ENCODE measurements around the gene UBE2K.
"Not testable (repeated sequence)": the region's sequence is repeated elsewhere in the genome, so short reads cannot be mapped to it uniquely, and the experiment has no call there.

The UBE2K gene

DNA sequence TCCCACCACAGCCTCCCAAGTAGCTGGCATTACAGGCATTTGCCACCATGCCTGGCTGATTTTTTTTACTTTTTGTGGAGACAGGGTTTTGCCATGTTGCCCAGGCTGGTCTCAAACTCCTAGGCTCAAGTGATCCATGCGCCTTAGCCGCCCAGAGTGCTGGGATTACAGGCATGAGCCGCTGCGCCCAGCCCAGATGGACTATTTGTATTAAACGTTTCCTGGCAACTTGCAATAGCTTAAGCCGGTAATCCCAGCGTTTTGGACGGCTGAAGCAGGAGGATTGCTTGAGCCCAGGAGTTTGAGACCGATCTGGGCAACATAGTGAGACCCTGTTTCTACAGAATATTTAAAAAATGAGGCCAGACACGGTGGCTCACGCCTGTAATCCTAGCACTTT is 18.4 kb downstream of the UBE2K start:
- H2AFZ ChIP-seq (ENCODE audit: low read depth, low read length): no peak overlapping the region
- peaks cover 0 to 19% of the 10 kb centered on the region in 2 experiments for H3K36me3 ChIP-seq (ENCODE audit: control insufficient read depth in 1 of 2, insufficient read depth in 2 of 2, low read depth in 1 of 2, low read length in 2 of 2)
- H2BK15ac ChIP-seq (ENCODE audit: low read depth, poor library complexity, severe bottlenecking): no peak overlapping the region
- H4K91ac ChIP-seq (ENCODE audit: low read length): no peak overlapping the region
- no peaks in the 10 kb centered on the region for H3K27me3 ChIP-seq (ENCODE audit: control insufficient read depth in 1 of 2, insufficient read depth in 1 of 2, low read length in 2 of 2)
- H4K8ac ChIP-seq (ENCODE audit: low read length): no peak overlapping the region
- H3K79me1 ChIP-seq (replicated peaks; ENCODE audit: low read length, poor library complexity, severe bottlenecking): no peaks in the 10 kb centered on the region
- H2BK5ac ChIP-seq (ENCODE audit: low read depth, low read length, poor library complexity, severe bottlenecking): no peak overlapping the region
- H3K4me3 ChIP-seq (ENCODE audit: insufficient read depth in 1 of 2, low read depth in 1 of 2, low read length in 2 of 2): no peak overlapping the region
- H2AK5ac ChIP-seq (ENCODE audit: low read length, severe bottlenecking): no peak overlapping the region
- H3K9ac ChIP-seq (ENCODE audit: low read length): no peak overlapping the region
- H3K18ac ChIP-seq (ENCODE audit: low read depth in 1 of 2, low read length in 2 of 2): no peak overlapping the region
- peaks cover 14% of the 10 kb centered on the region for H3K4me1 ChIP-seq (ENCODE audit: control insufficient read depth, insufficient read depth, low read depth, low read length)
- no peak overlapping the region for H3K14ac ChIP-seq (ENCODE audit: low read length in 2 of 2)
- no peak overlapping the region for H2BK120ac ChIP-seq (ENCODE audit: low read depth, low read length)
- WGBS: 92% methylated on average over 11 of the region's 11 CpGs
- no peak overlapping the region for H2BK12ac ChIP-seq (ENCODE audit: low read length in 2 of 2)
- H3K27ac ChIP-seq (ENCODE audit: low read length, poor library complexity, severe bottlenecking): no peak overlapping the region
- H3K9me3 ChIP-seq (ENCODE audit: control insufficient read depth, low read length): no peaks in the 10 kb centered on the region
- H3K4ac ChIP-seq (ENCODE audit: low read depth in 1 of 2, low read length in 2 of 2): no peak overlapping the region
- DNase-seq: no peak
- no peak overlapping the region for H3K4me2 ChIP-seq (ENCODE audit: low read length, poor library complexity, severe bottlenecking)
- no peak overlapping the region for H3K23ac ChIP-seq (ENCODE audit: low read length in 2 of 2)

DNA sequence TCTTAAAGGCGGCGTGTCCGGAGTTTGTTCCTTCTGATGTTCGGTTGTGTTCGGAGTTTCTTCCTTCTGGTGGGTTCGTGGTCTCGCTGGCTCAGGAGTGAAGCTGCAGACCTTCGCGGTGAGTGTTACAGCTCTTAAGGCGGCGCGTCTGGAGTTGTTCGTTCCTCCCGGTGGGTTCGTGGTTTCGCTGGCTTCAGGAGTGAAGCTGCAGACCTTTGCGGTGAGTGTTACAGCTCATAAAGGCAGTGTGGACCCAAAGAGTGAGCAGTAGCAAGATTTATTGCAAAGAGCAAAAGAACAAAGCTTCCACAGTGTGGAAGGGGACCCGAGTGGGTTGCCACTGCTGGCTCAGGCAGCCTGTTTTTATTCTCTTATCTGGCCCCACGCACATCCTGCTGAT is 19.8 kb downstream of the UBE2K start:
- H3K14ac ChIP-seq (ENCODE audit: low read length in 2 of 2); H3K9ac ChIP-seq (ENCODE audit: low read length); H3K23ac ChIP-seq (ENCODE audit: low read length in 2 of 2); H3K4ac ChIP-seq (ENCODE audit: low read depth in 1 of 2, low read length in 2 of 2); H3K79me1 ChIP-seq (replicated peaks; ENCODE audit: low read length, poor library complexity, severe bottlenecking); H2BK5ac ChIP-seq (ENCODE audit: low read depth, low read length, poor library complexity, severe bottlenecking); H2AK5ac ChIP-seq (ENCODE audit: low read length, severe bottlenecking); H4K91ac ChIP-seq (ENCODE audit: low read length); H2AFZ ChIP-seq (ENCODE audit: low read depth, low read length); H3K4me2 ChIP-seq (ENCODE audit: low read length, poor library complexity, severe bottlenecking); H3K18ac ChIP-seq (ENCODE audit: low read depth in 1 of 2, low read length in 2 of 2); H3K27me3 ChIP-seq (ENCODE audit: control insufficient read depth in 1 of 2, insufficient read depth in 1 of 2, low read length in 2 of 2); H2BK12ac ChIP-seq (ENCODE audit: low read length in 2 of 2); H2BK15ac ChIP-seq (ENCODE audit: low read depth, poor library complexity, severe bottlenecking); H2BK120ac ChIP-seq (ENCODE audit: low read depth, low read length); H3K27ac ChIP-seq (ENCODE audit: low read length, poor library complexity, severe bottlenecking); H3K9me3 ChIP-seq (ENCODE audit: control insufficient read depth, low read length); H3K4me3 ChIP-seq (ENCODE audit: insufficient read depth in 1 of 2, low read depth in 1 of 2, low read length in 2 of 2); DNase-seq; H4K8ac ChIP-seq (ENCODE audit: low read length): not testable (repeated sequence)
- 100% methylated on average over 9 of the region's 19 CpGs for WGBS
- peaks cover 16% of the 10 kb centered on the region for H3K4me1 ChIP-seq (ENCODE audit: control insufficient read depth, insufficient read depth, low read depth, low read length)
- H3K36me3 ChIP-seq (ENCODE audit: control insufficient read depth in 1 of 2, insufficient read depth in 2 of 2, low read depth in 1 of 2, low read length in 2 of 2): peaks cover 0 to 19% of the 10 kb centered on the region in 2 experiments

DNA sequence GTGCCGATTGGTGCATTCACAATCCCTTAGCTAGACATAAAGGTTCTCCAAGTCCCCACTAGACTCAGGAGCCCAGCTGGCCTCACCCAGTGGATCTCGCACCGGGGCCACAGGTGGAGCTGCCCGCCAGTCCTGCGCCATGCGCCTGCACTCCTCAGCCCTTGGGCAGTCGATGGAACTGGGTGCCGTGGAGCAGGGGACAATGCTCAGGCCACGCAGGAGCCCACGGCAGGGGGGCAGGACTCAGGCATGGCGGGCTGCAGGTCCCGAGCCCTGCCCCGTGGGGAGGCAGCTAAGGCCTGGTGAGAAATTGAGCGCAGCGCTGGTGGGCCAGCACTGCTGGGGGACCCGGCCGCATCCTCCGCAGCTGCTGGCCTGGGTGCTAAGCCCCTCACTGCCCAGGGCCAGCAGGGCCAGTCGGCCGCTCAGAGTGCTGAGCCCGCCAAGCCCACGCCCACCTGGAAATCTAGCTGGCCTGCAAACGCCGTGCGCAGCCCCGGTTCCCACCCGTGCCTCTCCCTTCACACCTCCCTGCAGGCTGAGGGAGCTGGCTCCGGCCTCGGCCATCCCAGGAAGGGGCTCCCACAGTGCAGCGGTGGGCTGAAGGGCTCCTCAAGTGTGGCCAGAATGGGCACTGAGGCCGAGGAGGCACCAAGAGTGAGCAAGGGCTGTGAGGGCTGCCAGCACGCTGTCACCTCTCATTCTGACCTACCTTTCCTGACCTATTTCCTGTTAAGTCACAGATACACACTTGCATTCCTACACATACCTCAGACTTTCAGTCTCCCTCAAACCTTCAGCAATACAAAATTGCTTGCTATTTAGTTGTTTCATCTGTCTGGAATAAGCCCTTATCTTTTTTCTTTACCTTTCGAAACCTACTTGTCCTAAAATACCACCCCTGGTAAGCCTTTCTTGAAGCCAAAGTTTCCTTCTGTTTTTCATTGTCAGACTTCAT is 20.7 kb downstream of the UBE2K start:
- Histone ChIP-seq H3K4me1 (ENCODE audit: control insufficient read depth, insufficient read depth, low read depth, low read length) (peaks cover 16% of the 10 kb centered on the region), H3K18ac (ENCODE audit: low read depth in 1 of 2, low read length in 2 of 2) (no peak overlapping the region), H2AFZ (ENCODE audit: low read depth, low read length) (no peak overlapping the region), H2BK120ac (ENCODE audit: low read depth, low read length) (peak overlapping the region; percentile 8), H2BK5ac (ENCODE audit: low read depth, low read length, poor library complexity, severe bottlenecking) (no peak overlapping the region), H3K9ac (ENCODE audit: low read length) (no peak overlapping the region), H2AK5ac (ENCODE audit: low read length, severe bottlenecking) (no peak overlapping the region), H4K8ac (ENCODE audit: low read length) (no peak overlapping the region), H3K4ac (ENCODE audit: low read depth in 1 of 2, low read length in 2 of 2) (no peak overlapping the region), H3K23ac (ENCODE audit: low read length in 2 of 2) (no peak overlapping the region), H3K79me1 (replicated peaks; ENCODE audit: low read length, poor library complexity, severe bottlenecking) (no peaks in the 10 kb centered on the region), H2BK15ac (ENCODE audit: low read depth, poor library complexity, severe bottlenecking) (no peak overlapping the region), H3K9me3 (ENCODE audit: control insufficient read depth, low read length) (no peaks in the 10 kb centered on the region), H4K91ac (ENCODE audit: low read length) (no peak overlapping the region), H3K27me3 (ENCODE audit: control insufficient read depth in 1 of 2, insufficient read depth in 1 of 2, low read length in 2 of 2) (no peaks in the 10 kb centered on the region), H3K14ac (ENCODE audit: low read length in 2 of 2) (no peak overlapping the region), H2BK12ac (ENCODE audit: low read length in 2 of 2) (no peak overlapping the region), H3K27ac (ENCODE audit: low read length, poor library complexity, severe bottlenecking) (no peak overlapping the region), H3K4me2 (ENCODE audit: low read length, poor library complexity, severe bottlenecking) (no peak overlapping the region), H3K36me3 (ENCODE audit: control insufficient read depth in 1 of 2, insufficient read depth in 2 of 2, low read depth in 1 of 2, low read length in 2 of 2) (peaks cover 0 to 19% of the 10 kb centered on the region in 2 experiments), H3K4me3 (ENCODE audit: insufficient read depth in 1 of 2, low read depth in 1 of 2, low read length in 2 of 2) (no peak overlapping the region)
- 94% methylated on average over 33 of the region's 33 CpGs for WGBS
- no peak for DNase-seq

DNA sequence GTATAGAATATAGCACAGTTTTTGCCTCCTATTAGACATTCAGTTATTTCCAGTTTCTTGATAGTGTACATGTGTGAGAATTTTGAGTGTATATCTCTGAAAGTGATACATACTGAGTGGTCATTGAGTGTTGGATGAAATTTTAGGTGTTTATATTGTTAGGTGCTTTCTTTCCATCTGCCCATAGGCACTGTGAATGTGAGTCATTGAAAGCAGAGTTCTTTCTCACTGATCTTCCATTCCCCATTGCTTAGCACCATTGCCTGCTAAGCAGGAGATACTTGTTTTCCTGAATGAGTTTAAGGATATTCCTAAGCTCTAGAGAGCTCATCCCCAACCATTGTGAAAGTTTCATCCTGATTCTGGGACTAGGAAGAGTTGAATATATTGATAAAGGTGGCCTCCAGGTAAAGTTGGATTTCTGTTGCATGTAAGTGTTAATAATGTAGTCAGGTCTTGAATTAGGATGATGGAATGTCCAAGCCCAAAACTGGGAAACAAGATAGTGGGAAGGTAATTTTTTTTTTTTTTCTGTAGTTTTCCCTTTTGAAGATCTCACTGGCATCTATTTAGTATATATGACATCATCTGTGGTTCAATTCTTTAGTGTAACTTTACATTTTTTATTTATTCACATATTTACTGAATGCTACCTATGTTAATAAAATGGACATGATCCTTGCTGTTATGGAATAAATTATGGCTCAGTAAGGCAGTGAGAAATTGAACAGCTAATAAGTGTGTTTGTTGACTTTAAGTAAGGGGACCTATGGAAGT is 22.1 kb downstream of the UBE2K start:
- no peaks in the 10 kb centered on the region for H3K79me1 ChIP-seq (replicated peaks; ENCODE audit: low read length, poor library complexity, severe bottlenecking)
- H2BK15ac ChIP-seq (ENCODE audit: low read depth, poor library complexity, severe bottlenecking): no peak overlapping the region
- H3K4me1 ChIP-seq (ENCODE audit: control insufficient read depth, insufficient read depth, low read depth, low read length): peaks cover 13% of the 10 kb centered on the region
- no peak overlapping the region for H3K18ac ChIP-seq (ENCODE audit: low read depth in 1 of 2, low read length in 2 of 2)
- H3K4me3 ChIP-seq (ENCODE audit: insufficient read depth in 1 of 2, low read depth in 1 of 2, low read length in 2 of 2): no peak overlapping the region
- H3K27me3 ChIP-seq (ENCODE audit: control insufficient read depth in 1 of 2, insufficient read depth in 1 of 2, low read length in 2 of 2): no peaks in the 10 kb centered on the region
- no peak overlapping the region for H2BK12ac ChIP-seq (ENCODE audit: low read length in 2 of 2)
- no peak overlapping the region for H3K4ac ChIP-seq (ENCODE audit: low read depth in 1 of 2, low read length in 2 of 2)
- H2BK5ac ChIP-seq (ENCODE audit: low read depth, low read length, poor library complexity, severe bottlenecking): no peak overlapping the region
- H3K9ac ChIP-seq (ENCODE audit: low read length): no peak overlapping the region
- H4K8ac ChIP-seq (ENCODE audit: low read length): no peak overlapping the region
- H2BK120ac ChIP-seq (ENCODE audit: low read depth, low read length): no peak overlapping the region
- peak; percentile 38 for DNase-seq
- H2AK5ac ChIP-seq (ENCODE audit: low read length, severe bottlenecking): no peak overlapping the region
- peaks cover 2 to 17% of the 10 kb centered on the region in 2 experiments for H3K36me3 ChIP-seq (ENCODE audit: control insufficient read depth in 1 of 2, insufficient read depth in 2 of 2, low read depth in 1 of 2, low read length in 2 of 2)
- no peak overlapping the region for H4K91ac ChIP-seq (ENCODE audit: low read length)
- H3K4me2 ChIP-seq (ENCODE audit: low read length, poor library complexity, severe bottlenecking): no peak overlapping the region
- H3K9me3 ChIP-seq (ENCODE audit: control insufficient read depth, low read length): no peaks in the 10 kb centered on the region
- no peak overlapping the region for H2AFZ ChIP-seq (ENCODE audit: low read depth, low read length)
- no peak overlapping the region for H3K27ac ChIP-seq (ENCODE audit: low read length, poor library complexity, severe bottlenecking)
- H3K14ac ChIP-seq (ENCODE audit: low read length in 2 of 2): no peak overlapping the region
- H3K23ac ChIP-seq (ENCODE audit: low read length in 2 of 2): no peak overlapping the region

Measured in mesenchymal stem cell (in vitro differentiated cells and primary cell).